ENCODE data around the gene PLEKHH2.

Gene PLEKHH2

DNA sequence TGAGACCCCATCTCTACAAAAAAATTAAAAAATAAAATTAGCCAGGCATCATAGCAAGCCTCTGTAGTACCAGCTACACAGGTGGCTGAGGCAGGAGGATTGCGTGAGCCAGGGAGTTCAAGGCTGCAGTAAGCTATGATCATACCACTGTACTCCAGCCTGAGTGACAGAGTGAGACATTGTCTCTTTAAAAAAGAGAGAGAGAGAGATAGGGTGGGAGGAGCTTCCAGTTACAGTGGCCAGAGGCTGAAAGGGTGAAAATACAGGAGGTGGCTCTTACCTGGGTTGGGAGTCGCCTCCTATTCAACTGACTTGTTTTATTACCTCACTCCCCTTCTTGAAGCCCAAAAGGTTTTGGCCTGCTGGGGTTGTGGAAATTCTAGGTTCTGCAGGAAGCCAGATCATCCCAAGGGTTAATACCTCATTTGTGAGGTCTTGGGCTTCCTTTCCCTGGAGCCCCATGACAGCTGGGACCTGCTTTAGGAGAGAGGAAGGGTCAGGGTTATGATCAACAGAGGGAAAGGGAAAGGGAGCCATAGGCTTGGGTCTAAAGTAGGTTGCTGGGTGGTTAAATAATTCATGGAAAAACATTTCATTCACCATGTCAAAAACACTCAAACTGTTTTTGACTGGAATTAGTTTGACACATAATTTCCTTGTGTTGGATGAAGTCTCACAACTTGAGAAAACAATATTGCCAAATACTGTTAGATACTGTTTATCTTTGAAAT lies 154.1 kb downstream of the PLEKHH2 start:
- Histone ChIP-seq H3K4me3 (replicated peaks; ENCODE audit: insufficient read depth, low read length) (no peak overlapping the region), H3K27ac (replicated peaks) (no peak overlapping the region), H3K27me3 (ENCODE audit: insufficient read depth, poor library complexity, severe bottlenecking) (no peaks in the 10 kb centered on the region)
- TF ChIP-seq, protein P1, sequence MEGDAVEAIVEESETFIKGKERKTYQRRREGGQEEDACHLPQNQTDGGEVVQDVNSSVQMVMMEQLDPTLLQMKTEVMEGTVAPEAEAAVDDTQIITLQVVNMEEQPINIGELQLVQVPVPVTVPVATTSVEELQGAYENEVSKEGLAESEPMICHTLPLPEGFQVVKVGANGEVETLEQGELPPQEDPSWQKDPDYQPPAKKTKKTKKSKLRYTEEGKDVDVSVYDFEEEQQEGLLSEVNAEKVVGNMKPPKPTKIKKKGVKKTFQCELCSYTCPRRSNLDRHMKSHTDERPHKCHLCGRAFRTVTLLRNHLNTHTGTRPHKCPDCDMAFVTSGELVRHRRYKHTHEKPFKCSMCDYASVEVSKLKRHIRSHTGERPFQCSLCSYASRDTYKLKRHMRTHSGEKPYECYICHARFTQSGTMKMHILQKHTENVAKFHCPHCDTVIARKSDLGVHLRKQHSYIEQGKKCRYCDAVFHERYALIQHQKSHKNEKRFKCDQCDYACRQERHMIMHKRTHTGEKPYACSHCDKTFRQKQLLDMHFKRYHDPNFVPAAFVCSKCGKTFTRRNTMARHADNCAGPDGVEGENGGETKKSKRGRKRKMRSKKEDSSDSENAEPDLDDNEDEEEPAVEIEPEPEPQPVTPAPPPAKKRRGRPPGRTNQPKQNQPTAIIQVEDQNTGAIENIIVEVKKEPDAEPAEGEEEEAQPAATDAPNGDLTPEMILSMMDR (IDR thresholded peaks at IDR 0.05; ENCODE audit: insufficient read depth, low read length): no peak
- no peak for TF ChIP-seq SPI1 (IDR thresholded peaks at IDR 0.05; ENCODE audit: borderline replicate concordance, low read depth)
- DNase-seq (ENCODE audit: low read depth in 1 of 2, low spot score in 1 of 2): no peak

DNA sequence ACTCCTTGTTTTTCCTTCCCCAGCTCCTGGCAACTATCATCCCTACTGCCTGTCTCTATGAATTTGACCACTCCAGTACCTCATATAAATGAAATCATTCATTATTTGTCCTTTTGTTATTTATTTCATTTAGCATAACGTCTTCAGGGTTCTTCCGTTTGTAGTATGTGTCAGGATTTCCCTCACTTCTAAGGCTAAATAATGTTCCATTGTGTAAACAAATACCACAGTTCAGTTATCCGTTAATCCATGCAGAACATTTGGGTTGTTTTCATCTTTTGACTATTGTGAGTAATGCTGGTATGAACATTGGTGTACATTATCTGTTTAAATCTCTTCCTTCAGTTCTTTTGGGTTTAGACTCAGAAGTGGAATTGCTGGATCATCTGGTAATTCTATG lies 155.6 kb downstream of the PLEKHH2 start:
- H3K4me3 ChIP-seq (replicated peaks; ENCODE audit: insufficient read depth, low read length): no peak overlapping the region
- TF ChIP-seq GABPA (IDR thresholded peaks at IDR 0.05; ENCODE audit: low read depth) (no peak), POLR2AphosphoS5 (IDR thresholded peaks at IDR 0.05; ENCODE audit: low read depth) (no peak), SPI1 (IDR thresholded peaks at IDR 0.05; ENCODE audit: borderline replicate concordance, low read depth) (no peak)
- TF ChIP-seq, protein P2, sequence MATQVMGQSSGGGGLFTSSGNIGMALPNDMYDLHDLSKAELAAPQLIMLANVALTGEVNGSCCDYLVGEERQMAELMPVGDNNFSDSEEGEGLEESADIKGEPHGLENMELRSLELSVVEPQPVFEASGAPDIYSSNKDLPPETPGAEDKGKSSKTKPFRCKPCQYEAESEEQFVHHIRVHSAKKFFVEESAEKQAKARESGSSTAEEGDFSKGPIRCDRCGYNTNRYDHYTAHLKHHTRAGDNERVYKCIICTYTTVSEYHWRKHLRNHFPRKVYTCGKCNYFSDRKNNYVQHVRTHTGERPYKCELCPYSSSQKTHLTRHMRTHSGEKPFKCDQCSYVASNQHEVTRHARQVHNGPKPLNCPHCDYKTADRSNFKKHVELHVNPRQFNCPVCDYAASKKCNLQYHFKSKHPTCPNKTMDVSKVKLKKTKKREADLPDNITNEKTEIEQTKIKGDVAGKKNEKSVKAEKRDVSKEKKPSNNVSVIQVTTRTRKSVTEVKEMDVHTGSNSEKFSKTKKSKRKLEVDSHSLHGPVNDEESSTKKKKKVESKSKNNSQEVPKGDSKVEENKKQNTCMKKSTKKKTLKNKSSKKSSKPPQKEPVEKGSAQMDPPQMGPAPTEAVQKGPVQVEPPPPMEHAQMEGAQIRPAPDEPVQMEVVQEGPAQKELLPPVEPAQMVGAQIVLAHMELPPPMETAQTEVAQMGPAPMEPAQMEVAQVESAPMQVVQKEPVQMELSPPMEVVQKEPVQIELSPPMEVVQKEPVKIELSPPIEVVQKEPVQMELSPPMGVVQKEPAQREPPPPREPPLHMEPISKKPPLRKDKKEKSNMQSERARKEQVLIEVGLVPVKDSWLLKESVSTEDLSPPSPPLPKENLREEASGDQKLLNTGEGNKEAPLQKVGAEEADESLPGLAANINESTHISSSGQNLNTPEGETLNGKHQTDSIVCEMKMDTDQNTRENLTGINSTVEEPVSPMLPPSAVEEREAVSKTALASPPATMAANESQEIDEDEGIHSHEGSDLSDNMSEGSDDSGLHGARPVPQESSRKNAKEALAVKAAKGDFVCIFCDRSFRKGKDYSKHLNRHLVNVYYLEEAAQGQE (IDR thresholded peaks at IDR 0.05; ENCODE audit: insufficient replicate concordance, low read depth): no peak
- TF ChIP-seq, protein P1 (IDR thresholded peaks at IDR 0.05; ENCODE audit: insufficient read depth, low read length): no peak
- no peaks in the 10 kb centered on the region for H3K27me3 ChIP-seq (ENCODE audit: insufficient read depth, poor library complexity, severe bottlenecking)
- DNase-seq (ENCODE audit: low read depth in 1 of 2, low spot score in 1 of 2): no peak
- H3K27ac ChIP-seq (replicated peaks): no peak overlapping the region

DNA sequence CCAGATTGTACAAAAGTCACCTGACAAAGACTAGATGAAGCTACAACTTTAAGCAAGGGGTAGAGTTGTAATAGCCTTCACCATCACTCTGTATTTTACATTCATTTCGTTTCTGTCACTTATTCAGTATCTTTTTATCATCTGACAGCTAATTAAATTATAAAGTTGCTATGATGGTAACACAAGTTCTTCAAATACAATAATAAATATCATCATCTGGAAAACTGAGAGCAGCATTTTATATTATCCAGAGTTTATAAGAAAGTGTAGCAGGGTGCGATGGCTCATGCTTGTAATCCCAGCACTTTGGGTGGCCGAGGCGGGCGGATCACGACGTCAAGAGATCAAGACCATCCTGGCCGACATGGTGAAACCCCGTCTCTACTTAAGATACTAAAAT lies 157.9 kb downstream of the PLEKHH2 start:
- Histone ChIP-seq H3K4me3 (replicated peaks; ENCODE audit: insufficient read depth, low read length) (no peak overlapping the region), H3K27me3 (ENCODE audit: insufficient read depth, poor library complexity, severe bottlenecking) (no peaks in the 10 kb centered on the region), H3K27ac (replicated peaks) (no peak overlapping the region)
- no peak for DNase-seq (ENCODE audit: low read depth in 1 of 2, low spot score in 1 of 2)
- TF ChIP-seq, protein P2 (IDR thresholded peaks at IDR 0.05; ENCODE audit: insufficient replicate concordance, low read depth): no peak
- TF ChIP-seq GABPA (IDR thresholded peaks at IDR 0.05; ENCODE audit: low read depth) (no peak), POLR2AphosphoS5 (IDR thresholded peaks at IDR 0.05; ENCODE audit: low read depth) (no peak), SPI1 (IDR thresholded peaks at IDR 0.05; ENCODE audit: borderline replicate concordance, low read depth) (no peak)
- TF ChIP-seq, protein P1 (IDR thresholded peaks at IDR 0.05; ENCODE audit: insufficient read depth, low read length): no peak

DNA sequence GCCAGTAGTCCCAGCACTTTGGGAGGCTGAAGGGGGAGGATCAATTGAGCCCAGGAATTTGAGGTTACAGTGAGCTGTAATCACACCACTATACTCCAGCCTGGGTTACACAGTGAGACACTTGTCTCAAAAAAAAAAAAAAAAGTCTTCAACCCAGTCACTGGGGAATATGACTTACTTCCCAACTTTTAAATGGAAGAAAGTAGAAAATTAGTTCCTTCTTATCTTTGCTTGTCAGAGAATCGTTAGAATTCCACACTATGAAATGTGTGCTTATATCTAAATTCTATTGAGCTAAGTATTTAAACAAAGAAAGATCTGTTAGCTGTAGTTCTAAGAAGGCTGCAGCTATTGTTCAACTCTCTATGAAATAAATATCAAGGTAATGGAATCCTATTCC lies 159.1 kb downstream of the PLEKHH2 start:
- no peak overlapping the region for H3K4me3 ChIP-seq (replicated peaks; ENCODE audit: insufficient read depth, low read length)
- H3K27ac ChIP-seq (replicated peaks): no peak overlapping the region
- DNase-seq (ENCODE audit: low read depth in 1 of 2, low spot score in 1 of 2): no peak
- H3K27me3 ChIP-seq (ENCODE audit: insufficient read depth, poor library complexity, severe bottlenecking): no peaks in the 10 kb centered on the region
- no peak for TF ChIP-seq SPI1 (IDR thresholded peaks at IDR 0.05; ENCODE audit: borderline replicate concordance, low read depth)
- TF ChIP-seq, protein P2 (IDR thresholded peaks at IDR 0.05; ENCODE audit: insufficient replicate concordance, low read depth): no peak
- TF ChIP-seq GABPA (IDR thresholded peaks at IDR 0.05; ENCODE audit: low read depth): no peak
- TF ChIP-seq, protein P1 (IDR thresholded peaks at IDR 0.05; ENCODE audit: insufficient read depth, low read length): no peak
- TF ChIP-seq POLR2AphosphoS5 (IDR thresholded peaks at IDR 0.05; ENCODE audit: low read depth): no peak

All from HL-60 (cell line).